ENCODE data around the gene KIF23.

GRCh38 chr15:69454953-69455352, 40.8 kb downstream of the KIF23 start:
- TF ChIP-seq CTCF (IDR thresholded peaks at IDR 0.05) (no peak), POLR2A (IDR thresholded peaks at IDR 0.05) (no peak)
